ENCODE data around the gene SIPA1. TPM values are rescaled to one million over a fixed set of nuclear protein-coding genes. Genes with fewer than 3 reads are reported as not detected.

SIPA1 gene
- total RNA-seq, 1 donor from 2014 or later: 42.9 TPM

- Mint-ChIP-seq H3K27ac (no peak overlapping the region), H3K4me1 (peaks cover 25% of the 10 kb centered on the region), H3K9me3 (no peaks in the 10 kb centered on the region), H3K4me3 (no peak overlapping the region), H3K36me3 (peaks cover 8% of the 10 kb centered on the region), H3K27me3 (ENCODE audit: low read depth) (no peaks in the 10 kb centered on the region)
- TF ChIP-seq CTCF (IDR thresholded peaks at IDR 0.05; ENCODE audit: unreplicated experiment): no peak
- no peak for DNase-seq (ENCODE audit: low spot score in 2 of 2, unreplicated experiment in 2 of 2)
These were observed 26.7 kb upstream of the SIPA1 start for GRCh38 chr11:65611028-65611757.

- no peak for DNase-seq (ENCODE audit: low spot score in 2 of 2, unreplicated experiment in 2 of 2)
- Mint-ChIP-seq H3K9me3 (no peaks in the 10 kb centered on the region), H3K27ac (peak overlapping the region; percentile 85), H3K4me1 (peaks cover 26% of the 10 kb centered on the region), H3K36me3 (peaks cover 8% of the 10 kb centered on the region), H3K27me3 (ENCODE audit: low read depth) (no peaks in the 10 kb centered on the region), H3K4me3 (peak overlapping the region; percentile 87)
- no peak for TF ChIP-seq CTCF (IDR thresholded peaks at IDR 0.05; ENCODE audit: unreplicated experiment)
These were observed 25.9 kb upstream of the SIPA1 start for GRCh38 chr11:65611758-65612603.

- Mint-ChIP-seq H3K4me1 (peaks cover 21% of the 10 kb centered on the region), H3K36me3 (peaks cover 8% of the 10 kb centered on the region), H3K4me3 (peak overlapping the region; percentile 87), H3K27me3 (ENCODE audit: low read depth) (no peaks in the 10 kb centered on the region), H3K9me3 (no peaks in the 10 kb centered on the region), H3K27ac (peak overlapping the region; percentile 85)
- TF ChIP-seq CTCF (IDR thresholded peaks at IDR 0.05; ENCODE audit: unreplicated experiment): no peak
- no peak for DNase-seq (ENCODE audit: low spot score in 2 of 2, unreplicated experiment in 2 of 2)
These were observed 25.2 kb upstream of the SIPA1 start for GRCh38 chr11:65612691-65613090.

- Mint-ChIP-seq H3K4me1 (peaks cover 21% of the 10 kb centered on the region), H3K27ac (peak overlapping the region; percentile 64), H3K9me3 (no peaks in the 10 kb centered on the region), H3K4me3 (peak overlapping the region; percentile 87), H3K27me3 (ENCODE audit: low read depth) (no peaks in the 10 kb centered on the region), H3K36me3 (peaks cover 5% of the 10 kb centered on the region)
- no peak for DNase-seq (ENCODE audit: low spot score in 2 of 2, unreplicated experiment in 2 of 2)
- TF ChIP-seq CTCF (IDR thresholded peaks at IDR 0.05; ENCODE audit: unreplicated experiment): no peak
These were observed 24.6 kb upstream of the SIPA1 start for GRCh38 chr11:65613091-65613928.

GRCh38 chr11:65615229-65615949 is 22.5 kb upstream of the SIPA1 start, which contains the start of gene PCNX3:
Gene PCNX3, plus strand, starts transcription at chr11:65615776. Its CDS starts 536 bp downstream, at chr11:65616312.
- Mint-ChIP-seq H3K27me3 (ENCODE audit: low read depth) (no peaks in the 10 kb centered on the region), H3K4me3 (peak within 1 kb of the TSS; percentile 97), H3K9me3 (no peaks in the 10 kb centered on the region), H3K27ac (peak within 1 kb of the TSS; percentile 99), H3K36me3 (peaks cover 3% of the 10 kb centered on the region), H3K4me1 (peaks cover 21% of the 10 kb centered on the region)
- peak; percentile 100 for DNase-seq (ENCODE audit: low spot score in 2 of 2, unreplicated experiment in 2 of 2)
- TF ChIP-seq CTCF (IDR thresholded peaks at IDR 0.05; ENCODE audit: unreplicated experiment): no peak

Measured in mesothelial cell of epicardium (in vitro differentiated cells).